ENCODE results near the gene ZMAT5. TPM values are rescaled to one million over a fixed set of nuclear protein-coding genes. Genes with fewer than 3 reads are reported as not detected.

ZMAT5 gene
- total RNA-seq, 2 donors from 2014 or later, result 11.9 to 14.3 TPM

- Histone ChIP-seq H3K36me3 (no peaks in the 10 kb centered on the region), H3K27ac (no peak overlapping the region), H3K4me1 (peaks cover 7% of the 10 kb centered on the region), H3K27me3 (no peaks in the 10 kb centered on the region), H3K9ac (ENCODE audit: low read depth in 2 of 2, low read length in 2 of 2) (no peak overlapping the region), H3K9me3 (no peaks in the 10 kb centered on the region), H3K4me3 (no peak overlapping the region)
- no peak for DNase-seq
- intact Hi-C loops (cut with DNase I), result no loop called here
- TF ChIP-seq CTCF (IDR thresholded peaks at IDR 0.05), result no peak
These were observed 31.4 kb downstream of the ZMAT5 start for GRCh38 chr22:29735416-29735815.

- H3K9ac ChIP-seq (ENCODE audit: low read depth in 2 of 2, low read length in 2 of 2), result no peak overlapping the region
- DNase-seq, result no peak
- H3K4me3 ChIP-seq, result no peak overlapping the region
- no peaks in the 10 kb centered on the region for H3K27me3 ChIP-seq
- peaks cover 7% of the 10 kb centered on the region for H3K4me1 ChIP-seq
- H3K36me3 ChIP-seq, result no peaks in the 10 kb centered on the region
- H3K27ac ChIP-seq, result no peak overlapping the region
- no peaks in the 10 kb centered on the region for H3K9me3 ChIP-seq
- intact Hi-C loops (cut with DNase I), result no loop called here
- no peak for TF ChIP-seq CTCF (IDR thresholded peaks at IDR 0.05)
These were observed 32.0 kb downstream of the ZMAT5 start for GRCh38 chr22:29734838-29735237.

- intact Hi-C loops (cut with DNase I), result no loop called here
- no peaks in the 10 kb centered on the region for H3K36me3 ChIP-seq
- peaks cover 7% of the 10 kb centered on the region for H3K4me1 ChIP-seq
- H3K9me3 ChIP-seq, result no peaks in the 10 kb centered on the region
- H3K4me3 ChIP-seq, result no peak overlapping the region
- H3K27me3 ChIP-seq, result no peaks in the 10 kb centered on the region
- H3K27ac ChIP-seq, result no peak overlapping the region
- no peak overlapping the region for H3K9ac ChIP-seq (ENCODE audit: low read depth in 2 of 2, low read length in 2 of 2)
- no peak for DNase-seq
- TF ChIP-seq CTCF (IDR thresholded peaks at IDR 0.05), result no peak
These were observed 32.4 kb downstream of the ZMAT5 start for GRCh38 chr22:29734406-29734805.

- no peaks in the 10 kb centered on the region for H3K36me3 ChIP-seq
- H3K9me3 ChIP-seq, result no peaks in the 10 kb centered on the region
- H3K9ac ChIP-seq (ENCODE audit: low read depth in 2 of 2, low read length in 2 of 2), result no peak overlapping the region
- H3K27me3 ChIP-seq, result no peaks in the 10 kb centered on the region
- intact Hi-C loops (cut with DNase I), result no loop called here
- DNase-seq, result peak; percentile 39
- H3K27ac ChIP-seq, result no peak overlapping the region
- TF ChIP-seq CTCF (IDR thresholded peaks at IDR 0.05), result no peak
- peaks cover 7% of the 10 kb centered on the region for H3K4me1 ChIP-seq
- H3K4me3 ChIP-seq, result no peak overlapping the region
These were observed 33.2 kb downstream of the ZMAT5 start for GRCh38 chr22:29733362-29734201.

- no peak for TF ChIP-seq CTCF (IDR thresholded peaks at IDR 0.05)
- no peaks in the 10 kb centered on the region for H3K9me3 ChIP-seq
- H3K27me3 ChIP-seq, result no peaks in the 10 kb centered on the region
- peaks cover 7% of the 10 kb centered on the region for H3K4me1 ChIP-seq
- intact Hi-C loops (cut with DNase I), result no loop called here
- no peak overlapping the region for H3K27ac ChIP-seq
- H3K4me3 ChIP-seq, result no peak overlapping the region
- no peak overlapping the region for H3K9ac ChIP-seq (ENCODE audit: low read depth in 2 of 2, low read length in 2 of 2)
- no peaks in the 10 kb centered on the region for H3K36me3 ChIP-seq
- DNase-seq, result no peak
These were observed 33.9 kb downstream of the ZMAT5 start for GRCh38 chr22:29732883-29733282.

Data from colonic mucosa (tissue), 4 donors.